ENCODE data around the gene CCDC85B.

The CCDC85B gene

DNA sequence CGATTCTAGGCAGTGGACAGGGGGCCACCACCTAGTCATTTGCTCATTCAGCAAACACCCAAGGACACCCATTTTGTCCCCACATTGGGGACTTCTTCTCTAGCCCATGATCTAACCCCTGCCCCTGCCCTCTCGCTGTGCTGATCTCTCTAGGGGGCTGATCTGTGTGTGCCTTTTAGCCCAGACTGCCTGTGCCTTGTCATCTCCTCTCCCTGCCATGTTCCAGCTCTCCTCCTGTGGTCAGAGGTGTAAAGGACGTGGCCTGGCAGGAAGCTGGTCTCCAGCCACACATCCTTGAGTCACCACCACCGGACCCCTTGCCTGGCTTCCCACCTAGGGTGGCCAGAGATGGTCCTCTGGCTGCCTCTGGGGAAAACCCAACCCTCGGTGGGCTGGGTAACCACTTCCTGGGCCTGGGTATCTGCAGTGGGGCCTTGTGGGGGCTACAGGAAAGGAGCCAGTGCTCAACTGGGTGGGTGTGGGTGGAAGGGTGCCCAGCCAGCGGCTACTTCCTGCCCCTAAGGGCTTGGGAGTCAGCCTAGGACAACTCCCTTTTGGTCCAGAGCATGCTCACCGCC, 9.5 kb upstream of the CCDC85B start:
- no peak overlapping the region for H3K4me2 ChIP-seq (ENCODE audit: low read length)
- no peak overlapping the region for H3K27ac ChIP-seq (ENCODE audit: low read depth, low read length, poor library complexity, severe bottlenecking)
- peaks cover 35% of the 10 kb centered on the region for H3K36me3 ChIP-seq (ENCODE audit: insufficient read depth, low read length)
- peaks cover 5% of the 10 kb centered on the region for H3K4me1 ChIP-seq (ENCODE audit: insufficient read depth, low read length, severe bottlenecking)
- no peaks in the 10 kb centered on the region for H3K9me2 ChIP-seq (ENCODE audit: low read depth, low read length)
- no peaks in the 10 kb centered on the region for H3F3A ChIP-seq (ENCODE audit: insufficient read depth, low read length)
- H3K9ac ChIP-seq (ENCODE audit: low read length), result no peak overlapping the region
- no peaks in the 10 kb centered on the region for H3K79me2 ChIP-seq (ENCODE audit: insufficient read depth, low read length)
- TF ChIP-seq EZH2 (IDR thresholded peaks at IDR 0.05; ENCODE audit: borderline replicate concordance, low read length), result no peak
- TF ChIP-seq, protein P1, sequence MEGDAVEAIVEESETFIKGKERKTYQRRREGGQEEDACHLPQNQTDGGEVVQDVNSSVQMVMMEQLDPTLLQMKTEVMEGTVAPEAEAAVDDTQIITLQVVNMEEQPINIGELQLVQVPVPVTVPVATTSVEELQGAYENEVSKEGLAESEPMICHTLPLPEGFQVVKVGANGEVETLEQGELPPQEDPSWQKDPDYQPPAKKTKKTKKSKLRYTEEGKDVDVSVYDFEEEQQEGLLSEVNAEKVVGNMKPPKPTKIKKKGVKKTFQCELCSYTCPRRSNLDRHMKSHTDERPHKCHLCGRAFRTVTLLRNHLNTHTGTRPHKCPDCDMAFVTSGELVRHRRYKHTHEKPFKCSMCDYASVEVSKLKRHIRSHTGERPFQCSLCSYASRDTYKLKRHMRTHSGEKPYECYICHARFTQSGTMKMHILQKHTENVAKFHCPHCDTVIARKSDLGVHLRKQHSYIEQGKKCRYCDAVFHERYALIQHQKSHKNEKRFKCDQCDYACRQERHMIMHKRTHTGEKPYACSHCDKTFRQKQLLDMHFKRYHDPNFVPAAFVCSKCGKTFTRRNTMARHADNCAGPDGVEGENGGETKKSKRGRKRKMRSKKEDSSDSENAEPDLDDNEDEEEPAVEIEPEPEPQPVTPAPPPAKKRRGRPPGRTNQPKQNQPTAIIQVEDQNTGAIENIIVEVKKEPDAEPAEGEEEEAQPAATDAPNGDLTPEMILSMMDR (IDR thresholded peaks at IDR 0.05; ENCODE audit: low read length), result no peak
- no peaks in the 10 kb centered on the region for H3K27me3 ChIP-seq (ENCODE audit: insufficient read depth, low read length)
- no peak overlapping the region for H2AFZ ChIP-seq (ENCODE audit: low read length)
- no peaks in the 10 kb centered on the region for H3K9me3 ChIP-seq (ENCODE audit: low read length)
- H3K4me3 ChIP-seq (ENCODE audit: low read depth, low read length, poor library complexity, severe bottlenecking), result no peak overlapping the region
- no peaks in the 10 kb centered on the region for H4K20me1 ChIP-seq (ENCODE audit: insufficient read depth, low read length)

DNA sequence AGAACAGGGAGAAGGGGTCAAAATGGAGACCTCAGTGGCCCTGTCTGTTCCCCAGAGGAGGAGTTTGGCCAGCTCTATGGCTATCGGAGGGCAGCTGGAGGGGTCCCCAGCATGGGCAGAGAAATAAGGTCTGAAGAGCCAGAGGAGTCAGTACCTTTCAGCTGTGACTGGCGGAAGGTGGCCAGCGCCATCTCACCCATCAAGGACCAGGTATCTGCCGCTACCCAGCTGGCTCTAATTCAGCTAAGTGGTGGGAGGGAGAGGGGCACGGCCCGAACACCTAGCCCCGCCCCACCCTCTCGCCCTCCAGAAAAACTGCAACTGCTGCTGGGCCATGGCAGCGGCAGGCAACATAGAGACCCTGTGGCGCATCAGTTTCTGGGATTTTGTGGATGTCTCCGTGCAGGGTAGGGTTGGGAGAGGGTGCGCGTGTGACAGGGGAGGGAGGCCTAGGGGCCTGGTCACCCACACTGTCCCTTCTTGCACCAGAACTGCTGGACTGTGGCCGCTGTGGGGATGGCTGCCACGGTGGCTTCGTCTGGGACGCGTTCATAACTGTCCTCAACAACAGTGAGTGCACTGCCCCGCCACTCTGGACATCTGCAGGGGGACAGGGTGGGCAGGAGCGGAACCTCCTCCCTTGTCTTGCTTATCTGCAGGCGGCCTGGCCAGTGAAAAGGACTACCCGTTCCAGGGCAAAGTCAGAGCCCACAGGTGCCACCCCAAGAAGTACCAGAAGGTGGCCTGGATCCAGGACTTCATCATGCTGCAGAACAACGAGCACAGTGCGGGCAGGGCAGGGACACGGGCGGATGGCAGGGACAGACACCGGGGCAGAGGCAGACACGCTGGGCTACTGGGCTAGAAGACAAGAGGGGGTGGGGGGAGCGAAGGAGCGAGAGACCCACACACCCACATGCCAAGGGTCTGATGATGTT, 8.1 kb upstream of the CCDC85B start:
- Histone ChIP-seq H3K79me2 (ENCODE audit: insufficient read depth, low read length) (no peaks in the 10 kb centered on the region), H3K36me3 (ENCODE audit: insufficient read depth, low read length) (peaks cover 43% of the 10 kb centered on the region), H3K9ac (ENCODE audit: low read length) (no peak overlapping the region), H3K27ac (ENCODE audit: low read depth, low read length, poor library complexity, severe bottlenecking) (no peak overlapping the region), H3K9me3 (ENCODE audit: low read length) (no peaks in the 10 kb centered on the region), H3K27me3 (ENCODE audit: insufficient read depth, low read length) (no peaks in the 10 kb centered on the region), H2AFZ (ENCODE audit: low read length) (no peak overlapping the region), H4K20me1 (ENCODE audit: insufficient read depth, low read length) (no peaks in the 10 kb centered on the region), H3K4me1 (ENCODE audit: insufficient read depth, low read length, severe bottlenecking) (peaks cover 15% of the 10 kb centered on the region), H3K4me2 (ENCODE audit: low read length) (no peak overlapping the region), H3K4me3 (ENCODE audit: low read depth, low read length, poor library complexity, severe bottlenecking) (no peak overlapping the region), H3F3A (ENCODE audit: insufficient read depth, low read length) (no peaks in the 10 kb centered on the region), H3K9me2 (ENCODE audit: low read depth, low read length) (no peaks in the 10 kb centered on the region)
- TF ChIP-seq, protein P1 (IDR thresholded peaks at IDR 0.05; ENCODE audit: low read length), result no peak
- no peak for TF ChIP-seq EZH2 (IDR thresholded peaks at IDR 0.05; ENCODE audit: borderline replicate concordance, low read length)

DNA sequence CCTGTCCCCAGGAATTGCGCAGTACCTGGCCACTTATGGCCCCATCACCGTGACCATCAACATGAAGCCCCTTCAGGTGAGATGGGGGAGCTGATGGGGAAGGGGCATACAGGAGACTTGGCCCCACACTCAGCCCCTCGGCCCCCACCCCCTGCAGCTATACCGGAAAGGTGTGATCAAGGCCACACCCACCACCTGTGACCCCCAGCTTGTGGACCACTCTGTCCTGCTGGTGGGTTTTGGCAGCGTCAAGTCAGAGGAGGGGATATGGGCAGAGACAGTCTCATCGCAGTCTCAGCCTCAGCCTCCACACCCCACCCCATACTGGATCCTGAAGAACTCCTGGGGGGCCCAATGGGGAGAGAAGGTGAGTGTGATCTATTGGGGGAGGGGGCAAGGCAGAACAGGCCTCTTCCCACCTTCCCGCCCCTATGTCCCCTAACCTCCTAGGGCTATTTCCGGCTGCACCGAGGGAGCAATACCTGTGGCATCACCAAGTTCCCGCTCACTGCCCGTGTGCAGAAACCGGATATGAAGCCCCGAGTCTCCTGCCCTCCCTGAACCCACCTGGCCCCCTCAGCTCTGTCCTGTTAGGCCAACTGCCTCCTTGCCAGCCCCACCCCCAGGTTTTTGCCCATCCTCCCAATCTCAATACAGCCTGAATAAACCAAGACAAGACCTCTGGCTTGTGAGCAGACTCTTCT, 7.3 kb upstream of the CCDC85B start:
- Histone ChIP-seq H4K20me1 (ENCODE audit: insufficient read depth, low read length) (no peaks in the 10 kb centered on the region), H3K36me3 (ENCODE audit: insufficient read depth, low read length) (peaks cover 43% of the 10 kb centered on the region), H3K4me2 (ENCODE audit: low read length) (no peak overlapping the region), H3K9ac (ENCODE audit: low read length) (no peak overlapping the region), H2AFZ (ENCODE audit: low read length) (no peak overlapping the region), H3K79me2 (ENCODE audit: insufficient read depth, low read length) (no peaks in the 10 kb centered on the region), H3K27ac (ENCODE audit: low read depth, low read length, poor library complexity, severe bottlenecking) (no peak overlapping the region), H3K4me1 (ENCODE audit: insufficient read depth, low read length, severe bottlenecking) (peaks cover 20% of the 10 kb centered on the region), H3F3A (ENCODE audit: insufficient read depth, low read length) (no peaks in the 10 kb centered on the region), H3K4me3 (ENCODE audit: low read depth, low read length, poor library complexity, severe bottlenecking) (no peak overlapping the region), H3K9me2 (ENCODE audit: low read depth, low read length) (no peaks in the 10 kb centered on the region), H3K27me3 (ENCODE audit: insufficient read depth, low read length) (no peaks in the 10 kb centered on the region), H3K9me3 (ENCODE audit: low read length) (no peaks in the 10 kb centered on the region)
- no peak for TF ChIP-seq EZH2 (IDR thresholded peaks at IDR 0.05; ENCODE audit: borderline replicate concordance, low read length)
- TF ChIP-seq, protein P1 (IDR thresholded peaks at IDR 0.05; ENCODE audit: low read length), result no peak
